T1000 (cell line): ENCODE data around the gene GCSAM.

Experiments
- DNase-seq: peaks from one replicate; lab custom pipeline; 2025; ENCODE audit warnings: mixed read lengths; lab: John Stamatoyannopoulos, UW

GCSAM gene, protein sequence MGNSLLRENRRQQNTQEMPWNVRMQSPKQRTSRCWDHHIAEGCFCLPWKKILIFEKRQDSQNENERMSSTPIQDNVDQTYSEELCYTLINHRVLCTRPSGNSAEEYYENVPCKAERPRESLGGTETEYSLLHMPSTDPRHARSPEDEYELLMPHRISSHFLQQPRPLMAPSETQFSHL

DNA sequence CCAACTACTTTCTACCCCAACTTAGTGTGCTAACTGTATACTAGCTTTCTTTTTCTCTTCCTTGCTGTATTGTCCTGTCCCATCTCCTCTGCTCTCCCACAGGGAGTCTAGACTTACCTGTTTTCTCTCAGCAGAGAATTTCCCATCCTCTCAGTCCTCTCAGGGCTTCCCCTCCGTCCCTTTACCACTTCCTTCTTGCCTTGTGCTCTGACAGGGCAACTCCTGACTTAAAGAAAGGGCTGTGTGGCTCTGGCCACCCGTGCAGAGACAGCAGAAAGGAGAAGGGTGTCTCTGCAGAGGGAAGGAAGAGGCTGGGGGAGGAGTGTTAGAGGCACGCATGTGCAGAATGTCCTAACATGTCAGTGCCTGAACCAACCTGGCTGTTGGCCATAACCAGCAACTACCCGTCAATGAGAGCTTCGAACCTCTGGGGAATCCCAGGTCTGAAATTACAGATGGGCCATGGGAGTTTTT lies at the start of gene GCSAM:
Gene GCSAM, minus strand, starts transcription at position 274 of the 474 bp plus-strand sequence. Its CDS starts 128 bp downstream, at position 146.
- DNase-seq, result no peak

DNA sequence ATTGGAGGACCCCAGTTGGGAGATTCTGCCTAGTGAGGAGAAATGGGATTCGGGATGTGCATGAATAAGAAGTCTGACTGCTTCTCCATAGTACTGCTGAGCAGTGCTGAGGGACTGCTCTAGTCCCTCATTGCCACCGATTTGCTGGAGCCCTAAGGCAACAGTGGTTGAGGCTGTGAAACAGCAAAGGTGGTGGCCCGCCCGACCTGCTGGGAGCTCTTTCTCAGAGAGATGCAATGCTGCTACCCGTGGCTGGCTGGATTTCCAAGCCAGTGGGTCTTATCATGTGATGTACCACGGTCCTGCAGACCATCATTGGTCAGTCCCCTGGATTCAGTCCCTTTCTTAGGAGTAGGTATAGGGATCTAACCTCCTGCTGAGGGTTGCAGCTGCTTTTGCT lies 42.6 kb upstream of the GCSAM start:
- no peak for DNase-seq

DNA sequence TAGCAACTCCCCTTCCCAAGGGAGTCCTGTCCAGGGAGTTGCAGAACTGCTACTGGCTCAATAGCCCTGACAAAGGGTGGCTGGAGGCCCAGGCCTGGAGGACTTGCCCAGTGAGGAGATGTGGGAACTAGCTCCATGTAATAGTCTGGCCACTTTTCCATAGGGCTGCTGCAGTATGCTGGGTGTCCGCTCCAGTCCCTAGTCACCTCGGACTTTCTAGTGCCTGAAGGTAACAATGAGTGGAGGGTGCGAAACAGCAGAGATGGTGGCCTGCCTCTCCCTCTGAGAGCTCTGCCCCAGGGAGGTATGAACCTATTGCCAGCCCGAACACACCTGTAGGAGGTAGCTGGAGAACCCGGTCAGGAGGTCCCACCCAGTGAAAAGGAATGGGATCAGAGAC lies 42.0 kb upstream of the GCSAM start:
- no peak for DNase-seq

GRCh38 chr3:112171144-112171543 lies 38.1 kb upstream of the GCSAM start:
- DNase-seq, result no peak

DNA sequence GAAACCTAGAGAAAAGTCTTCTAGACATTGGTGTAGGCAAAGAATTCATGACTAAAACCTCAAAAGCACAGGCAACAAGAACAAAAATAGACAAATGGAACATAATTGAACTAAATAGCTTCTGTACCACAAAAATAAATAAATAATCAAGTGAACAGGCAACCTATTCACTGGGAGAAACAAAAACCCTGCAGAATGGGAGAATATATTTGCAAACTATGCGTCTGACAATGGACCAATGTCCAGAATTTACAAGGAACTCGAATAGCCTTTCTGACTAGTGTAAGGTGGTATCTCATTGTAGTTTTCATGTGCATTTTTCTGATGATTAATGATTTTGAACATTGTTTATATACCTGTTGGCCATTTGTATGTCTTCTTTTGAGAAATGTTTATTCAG lies 37.0 kb upstream of the GCSAM start:
- DNase-seq, result no peak

- DNase-seq, result no peak
Measured at GRCh38 chr3:112167758-112168157, 34.7 kb upstream of the GCSAM start.

DNA sequence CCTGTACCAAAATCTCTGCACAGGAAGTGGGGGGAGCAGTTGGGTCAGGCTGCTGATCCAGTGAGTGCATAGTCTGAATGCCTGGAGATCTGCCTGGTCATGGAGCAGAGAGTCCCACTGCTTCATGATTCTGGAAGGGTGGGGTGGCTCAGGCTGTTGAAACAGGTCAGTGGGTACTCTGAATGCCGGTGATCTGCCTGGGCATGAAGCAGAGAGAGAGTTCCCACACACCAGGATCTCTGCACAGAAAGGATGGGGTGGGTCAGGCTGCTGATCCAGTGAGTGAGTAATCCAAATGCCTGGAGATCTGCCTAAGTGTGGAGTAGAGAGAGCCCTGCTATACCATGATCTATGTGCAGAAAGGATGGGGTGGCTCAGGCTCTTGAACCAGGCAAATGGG lies 16.1 kb upstream of the GCSAM start:
- no peak for DNase-seq

DNA sequence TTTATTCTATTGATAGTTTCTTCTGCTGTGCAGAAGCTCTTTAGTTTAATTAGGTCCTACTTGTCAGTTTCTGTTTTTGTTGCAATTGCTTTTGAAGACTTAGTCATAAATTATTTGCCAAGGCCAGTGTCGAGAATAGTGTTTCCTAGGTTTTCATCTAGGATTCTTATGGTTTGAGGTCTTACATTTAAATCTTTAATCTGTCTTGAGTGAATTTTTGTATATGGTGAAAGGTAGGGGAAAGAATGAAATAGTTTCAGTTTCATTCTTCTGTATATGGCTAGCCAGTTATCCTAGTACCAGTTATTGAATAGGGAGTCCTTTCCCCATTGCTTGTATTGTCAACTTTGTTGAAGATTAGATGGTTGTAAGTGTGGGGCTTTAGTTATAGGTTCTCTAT lies 10.6 kb upstream of the GCSAM start:
- no peak for DNase-seq

DNA sequence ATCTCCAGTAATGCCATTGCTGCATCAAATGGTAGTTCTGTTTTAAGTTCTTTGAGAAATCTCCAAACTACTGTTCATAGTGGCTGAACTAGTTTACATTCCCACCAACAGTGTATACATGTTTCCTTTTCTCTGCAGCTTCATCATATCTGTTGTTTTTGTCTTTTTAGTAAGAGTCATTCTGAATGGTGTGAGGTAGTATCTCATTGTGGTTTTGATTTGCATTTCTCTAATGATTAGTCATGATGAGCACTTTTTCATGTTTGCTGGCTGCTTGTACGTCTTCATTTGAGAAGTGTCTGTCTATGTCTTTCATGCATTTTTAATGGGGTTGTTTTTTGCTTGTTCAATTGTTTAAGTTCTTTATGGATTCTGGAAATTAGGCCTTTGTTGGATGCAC lies 10.2 kb upstream of the GCSAM start:
- DNase-seq, result no peak

DNA sequence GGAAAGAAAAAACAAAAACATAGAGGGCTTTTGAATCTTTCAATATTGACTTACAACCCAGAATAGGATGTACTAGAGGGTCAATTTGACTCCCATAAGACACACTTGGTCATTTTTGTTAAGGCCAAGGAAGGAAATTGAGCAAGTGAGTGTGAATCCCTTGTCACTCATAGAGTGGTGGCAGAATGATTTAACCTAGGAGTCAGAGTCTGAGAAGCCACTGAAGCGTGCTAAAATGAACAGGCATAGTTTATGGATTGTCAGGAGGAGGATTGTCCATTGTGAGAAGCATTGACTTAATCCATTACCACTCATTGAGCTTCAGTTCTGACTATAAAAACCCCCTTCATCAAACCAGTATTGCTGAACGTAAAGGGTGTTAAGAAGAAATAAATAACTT lies 8.2 kb upstream of the GCSAM start:
- DNase-seq, result no peak

DNA sequence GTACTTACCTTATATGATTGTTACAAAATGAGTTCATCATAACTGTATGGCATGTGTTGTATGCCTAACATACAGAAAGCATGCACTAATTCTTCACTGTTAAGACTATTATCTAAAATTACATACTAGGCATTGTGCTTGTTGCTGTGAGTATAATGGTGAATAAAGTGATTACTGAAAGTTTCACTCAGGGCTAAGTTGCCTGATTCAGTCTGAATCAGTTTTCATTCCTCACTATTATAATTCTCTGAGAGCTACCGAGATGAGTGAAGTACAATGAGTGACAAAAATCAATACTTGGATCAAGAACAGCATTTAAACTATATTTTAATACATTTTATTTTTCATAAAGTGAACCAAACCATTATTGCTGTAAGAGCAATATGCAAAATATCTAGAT lies 7.5 kb upstream of the GCSAM start:
- DNase-seq, result no peak

DNA sequence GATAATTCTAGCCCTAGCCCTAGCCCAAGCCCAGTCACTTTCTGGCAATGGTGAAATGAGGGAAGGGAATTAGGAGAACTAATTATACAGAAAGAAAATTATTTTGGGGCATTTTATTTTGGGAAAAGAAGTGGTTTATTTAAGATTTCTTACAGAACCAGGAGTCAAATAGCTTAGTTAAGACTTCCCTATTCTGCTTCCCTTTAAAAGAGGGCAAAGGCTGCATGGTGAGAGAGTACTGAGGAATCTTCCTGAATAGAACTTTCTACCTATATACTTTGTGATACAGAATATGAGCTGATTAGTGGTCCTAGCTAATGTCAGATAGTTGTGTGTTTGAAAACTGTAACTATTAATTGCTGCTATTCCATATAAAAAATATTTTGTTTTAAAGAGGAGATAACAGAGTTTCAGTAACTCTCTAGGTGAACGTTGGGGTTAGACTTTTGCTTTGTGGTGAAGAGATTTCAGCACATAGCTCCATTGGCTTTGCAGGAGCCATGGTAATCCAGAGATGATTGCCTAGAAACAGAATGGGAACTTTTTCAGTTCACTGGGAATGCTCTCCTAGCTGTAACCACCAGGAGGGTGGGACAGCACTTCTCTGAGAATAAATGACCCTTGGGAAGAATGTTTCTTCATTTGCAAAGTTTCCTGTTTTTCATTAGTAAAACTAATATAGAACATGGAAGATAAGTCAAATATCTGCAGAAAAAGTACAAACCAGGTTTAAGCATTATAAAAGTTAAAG lies 5.3 kb upstream of the GCSAM start:
- no peak for DNase-seq

DNA sequence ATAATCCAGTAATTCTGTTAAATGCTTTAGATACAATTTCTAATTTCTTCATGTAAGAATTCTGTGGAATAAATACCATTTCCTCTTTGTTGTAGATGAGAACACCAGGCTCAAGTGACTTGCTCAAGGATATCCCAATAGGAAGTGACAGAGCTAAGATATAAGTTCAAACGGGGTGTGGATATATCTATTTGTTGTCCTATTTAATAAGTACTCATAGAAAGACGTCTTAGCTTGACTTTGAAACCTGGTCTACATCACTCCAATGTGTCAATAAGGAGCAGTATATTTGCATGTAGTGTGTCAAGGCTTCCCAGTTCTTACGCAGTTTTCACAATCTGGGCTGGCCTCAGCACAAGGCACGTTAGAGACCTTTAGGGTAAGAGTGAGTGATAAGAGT lies 4.7 kb upstream of the GCSAM start:
- no peak for DNase-seq

- DNase-seq, result no peak
Measured at GRCh38 chr3:112136959-112137693, 4.1 kb upstream of the GCSAM start.

- DNase-seq, result no peak
Measured at GRCh38 chr3:112136046-112136445, 3.0 kb upstream of the GCSAM start.

DNA sequence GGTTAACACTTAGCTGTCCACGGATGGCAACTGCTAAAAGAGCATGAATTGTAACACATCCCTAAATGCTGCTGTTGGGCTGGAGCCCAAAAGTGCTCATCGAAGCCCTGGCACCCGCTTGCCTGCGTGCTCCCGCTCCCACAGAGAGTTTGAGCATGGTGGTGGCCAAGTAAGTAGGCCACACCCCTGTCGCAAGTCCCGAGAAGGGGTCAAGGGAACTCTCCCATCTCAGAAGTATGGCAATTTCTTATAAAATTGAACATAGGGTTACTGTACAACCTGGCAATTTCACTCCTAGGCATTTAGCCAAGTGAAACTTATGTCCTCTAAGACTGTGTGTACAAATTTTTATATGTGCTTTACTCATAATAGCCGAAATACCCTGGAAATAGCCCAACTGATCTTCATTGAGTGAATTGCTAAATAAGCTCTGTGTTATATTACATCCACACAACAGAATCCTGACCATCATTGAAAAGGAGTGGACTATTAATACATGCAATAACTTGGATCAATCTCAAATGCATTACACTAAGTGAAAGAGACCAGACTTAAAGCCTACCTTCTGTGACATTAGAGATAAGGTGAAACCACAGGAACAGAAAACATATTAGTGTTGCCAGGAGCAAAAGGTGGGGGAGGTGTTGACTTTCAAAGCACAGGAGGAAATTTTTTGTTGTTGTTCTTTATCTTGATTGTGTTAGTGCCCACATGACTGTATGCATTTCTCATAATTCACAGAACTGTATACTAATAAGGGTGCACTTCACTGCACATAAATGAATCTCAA lies 1.5 kb upstream of the GCSAM start:
- no peak for DNase-seq

DNA sequence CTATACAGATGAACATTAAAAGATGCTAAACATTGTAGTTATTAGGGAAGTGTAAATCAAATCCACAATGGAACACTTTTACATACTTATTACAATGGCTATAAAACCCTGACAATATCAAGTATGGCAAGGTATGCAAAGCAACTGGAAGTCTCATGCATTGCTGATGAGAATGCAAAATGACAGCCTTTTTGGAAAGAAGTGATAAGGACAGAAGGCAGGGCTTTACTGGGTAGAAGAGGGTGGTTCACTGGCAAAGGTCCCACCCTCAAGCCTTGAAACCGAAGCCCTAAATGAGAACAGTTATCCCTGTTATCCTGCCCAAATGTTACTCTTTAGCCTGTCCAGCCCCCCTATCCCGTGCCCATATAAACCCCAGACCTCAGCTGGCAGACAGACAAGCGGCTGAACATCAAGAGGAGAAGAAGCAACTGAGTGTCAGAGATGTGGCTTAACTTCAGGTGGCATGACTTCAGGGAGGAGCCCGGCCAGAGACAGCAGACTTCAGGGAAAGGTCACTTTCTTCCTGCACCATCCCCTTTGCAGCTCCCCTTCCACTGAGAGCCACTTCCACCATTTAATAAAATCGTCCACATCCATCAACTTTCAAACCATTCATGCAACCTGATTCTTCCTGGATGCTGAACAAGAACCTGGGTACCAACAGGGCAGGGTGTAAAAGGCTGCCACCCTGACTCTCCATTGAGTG lies 732 bp upstream of the GCSAM start:
- DNase-seq, result no peak

- no peak for DNase-seq
Measured at GRCh38 chr3:112132554-112132953, 494 bp downstream of the GCSAM start.

GRCh38 chr3:112132088-112132487 lies 960 bp downstream of the GCSAM start:
- DNase-seq, result no peak

- no peak for DNase-seq
Measured at GRCh38 chr3:112131111-112131510, 1.9 kb downstream of the GCSAM start.

DNA sequence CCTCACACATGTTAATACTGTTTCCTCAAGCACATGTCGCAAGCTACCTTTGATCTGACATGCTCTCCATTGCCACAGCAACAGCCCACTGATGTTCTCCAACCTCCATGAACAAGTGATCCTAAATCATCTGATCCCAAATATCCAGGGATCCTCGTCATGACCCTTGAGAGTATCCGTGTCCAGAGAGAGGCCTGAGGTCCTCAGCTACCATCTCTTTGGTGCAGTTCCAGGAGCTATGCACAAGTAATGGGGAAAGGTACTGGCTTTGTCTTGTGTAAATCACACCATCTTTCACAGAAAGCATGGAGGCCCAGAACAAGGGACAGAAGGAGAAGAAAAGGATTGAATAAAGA lies 2.4 kb downstream of the GCSAM start:
- no peak for DNase-seq
